Neuronal stem cell (in vitro differentiated cells): ENCODE data around the gene PHACTR4.
"Not testable (repeated sequence)": the region's sequence is repeated elsewhere in the genome, so short reads cannot be mapped to it uniquely, and the experiment has no call there.

Experiments used
- DNase-seq: peaks from one replicate; pipeline ENCODE4 v3.0.0-alpha.2; 2013; ENCODE audit warnings: low spot score
- H2AFZ ChIP-seq: one replicate; pipeline ENCODE4 v1.6.1; 2013; ENCODE audit warnings: mild to moderate bottlenecking, low read length, inconsistent platforms
- H2AK5ac ChIP-seq: 2 replicates; pipeline ENCODE4 v1.6.1; 2013; ENCODE audit warnings: low read depth, mild to moderate bottlenecking, inconsistent platforms, low read length, moderate library complexity, mixed read lengths
- H2BK120ac ChIP-seq: 2 replicates; pipeline ENCODE4 v1.6.1; 2013; ENCODE audit warnings: low read depth, mild to moderate bottlenecking, inconsistent platforms, low read length, moderate library complexity, mixed read lengths
- H2BK12ac ChIP-seq: one replicate; pipeline ENCODE4 v1.6.1; 2013; ENCODE audit warnings: low read length, inconsistent platforms
- H2BK15ac ChIP-seq: 2 replicates; pipeline ENCODE4 v1.6.1; 2013; ENCODE audit warnings: mild to moderate bottlenecking, low read length, inconsistent platforms, mixed read lengths
- H2BK5ac ChIP-seq: one replicate; pipeline ENCODE4 v1.6.1; 2013; ENCODE audit warnings: inconsistent platforms, mild to moderate bottlenecking, low read length, moderate library complexity
- H3K14ac ChIP-seq: one replicate; pipeline ENCODE4 v1.6.1; 2013; ENCODE audit warnings: low read length, inconsistent platforms
- H3K18ac ChIP-seq: 2 replicates; pipeline ENCODE4 v1.6.1; 2013; ENCODE audit warnings: low read length, inconsistent platforms
- H3K23ac ChIP-seq: 2 replicates; pipeline ENCODE4 v1.6.1; 2013; ENCODE audit warnings: low read depth, mild to moderate bottlenecking, mixed read lengths, low read length, inconsistent platforms; ENCODE audit not compliant: poor library complexity
- H3K27ac ChIP-seq: replicated peaks from 3 replicates; pipeline ENCODE4 v1.5.1; 2013; ENCODE audit warnings: low read length, inconsistent platforms
- H3K27me3 ChIP-seq, 3 experiments: 2 replicates each; pipeline ENCODE4 v1.6.1; 2013; ENCODE audit warnings: low read length in 3 of 3, mild to moderate bottlenecking in 2 of 3, inconsistent platforms in 1 of 3, low read depth in 1 of 3, mixed read lengths in 1 of 3, moderate library complexity in 1 of 3; ENCODE audit not compliant: control insufficient read depth in 3 of 3, insufficient read depth in 3 of 3
- H3K36me3 ChIP-seq, 2 donors: replicated peaks in 1 of 2; 2 replicates each; pipeline ENCODE4 v1.6.1; 2013; ENCODE audit warnings: low read length in 2 of 2; ENCODE audit not compliant: control insufficient read depth in 2 of 2, insufficient read depth in 2 of 2
- H3K4ac ChIP-seq: 2 replicates; pipeline ENCODE4 v1.6.1; 2013; ENCODE audit warnings: inconsistent platforms, mild to moderate bottlenecking, low read length, moderate library complexity
- H3K4me1 ChIP-seq, 2 donors: 1 replicate in 1 of 2; 2 replicates in 1 of 2; pipeline ENCODE4 v1.6.1; 2013; ENCODE audit warnings: low read length in 2 of 2, low read depth in 1 of 2; ENCODE audit not compliant: control insufficient read depth in 2 of 2, insufficient read depth in 1 of 2
- H3K4me2 ChIP-seq: one replicate; pipeline ENCODE4 v1.6.1; 2013; ENCODE audit warnings: mild to moderate bottlenecking, low read length, inconsistent platforms; ENCODE audit not compliant: insufficient read depth, poor library complexity, severe bottlenecking
- H3K4me3 ChIP-seq, 2 donors: 2 replicates each; pipeline ENCODE4 v1.5.1; 2013; ENCODE audit warnings: low read length in 2 of 2, mild to moderate bottlenecking in 2 of 2, inconsistent platforms in 1 of 2, moderate library complexity in 1 of 2
- H3K79me1 ChIP-seq: one replicate; pipeline ENCODE4 v1.6.1; 2013; ENCODE audit warnings: low read depth, mild to moderate bottlenecking, inconsistent platforms, low read length, moderate library complexity
- H3K9ac ChIP-seq: one replicate; pipeline ENCODE4 v1.6.1; 2013; ENCODE audit warnings: mild to moderate bottlenecking, low read depth, low read length, inconsistent platforms; ENCODE audit not compliant: poor library complexity
- H3K9me3 ChIP-seq, 2 donors: replicated peaks in 1 of 2; 2 replicates each; pipeline versions ENCODE3 to v1.6.1; 2013; ENCODE audit warnings: low read length in 2 of 2, mild to moderate bottlenecking in 2 of 2, inconsistent platforms in 1 of 2, low read depth in 1 of 2, mixed read lengths in 1 of 2, moderate library complexity in 1 of 2; ENCODE audit not compliant: control insufficient read depth in 2 of 2, insufficient read depth in 1 of 2
- H4K8ac ChIP-seq: one replicate; pipeline ENCODE4 v1.6.1; 2013; ENCODE audit warnings: low read depth, mild to moderate bottlenecking, inconsistent platforms, low read length, moderate library complexity
- H4K91ac ChIP-seq: one replicate; pipeline ENCODE4 v1.6.1; 2013; ENCODE audit warnings: low read length, low read depth, mild to moderate bottlenecking, inconsistent platforms; ENCODE audit not compliant: poor library complexity
- WGBS, 2 donors: extraction: QIAGEN DNeasy Blood & Tissue Kit; methylation state at CpG; one replicate each; pipeline ENCODE4 v1.1.7; 2013; ENCODE audit warnings: missing lambda C conversion rate in 2 of 2, mixed read lengths in 1 of 2; ENCODE audit not compliant: insufficient read length in 2 of 2, insufficient replicate concordance in 1 of 2; ENCODE audit errors: extremely low coverage in 2 of 2; 5-methylcytosine and 5-hydroxymethylcytosine counted together

The PHACTR4 gene

GRCh38 chr1:28343405-28343804 is 26.1 kb upstream of the PHACTR4 start:
- Histone ChIP-seq H2BK15ac (no peak overlapping the region), H3K18ac (no peak overlapping the region), H3K4me2 (no peak overlapping the region), H3K4ac (no peak overlapping the region), H3K27me3 (no peaks in the 10 kb centered on the region), H3K4me3 (no peak overlapping the region), H3K36me3 (no peaks in the 10 kb centered on the region), H2BK5ac (no peak overlapping the region), H2BK12ac (no peak overlapping the region), H2BK120ac (no peak overlapping the region), H3K27ac (no peak overlapping the region), H3K9me3 (no peaks in the 10 kb centered on the region), H3K23ac (no peak overlapping the region), H3K14ac (no peak overlapping the region), H3K79me1 (no peaks in the 10 kb centered on the region), H2AK5ac (no peak overlapping the region), H3K9ac (no peak overlapping the region), H3K4me1 (no peaks in the 10 kb centered on the region), H2AFZ (no peak overlapping the region), H4K8ac (no peak overlapping the region), H4K91ac (no peak overlapping the region)
- DNase-seq = no peak
- no CpG with 5 or more reads among the region's 2 CpGs for WGBS, 2 donors

GRCh38 chr1:28353248-28353810 is 16.2 kb upstream of the PHACTR4 start:
- not testable (repeated sequence) for H3K9ac ChIP-seq, H3K4ac ChIP-seq, H2BK12ac ChIP-seq, H3K4me2 ChIP-seq, H2BK5ac ChIP-seq, H3K23ac ChIP-seq, H3K14ac ChIP-seq, H3K36me3 ChIP-seq, H2BK15ac ChIP-seq, H4K91ac ChIP-seq, H3K9me3 ChIP-seq, H2AFZ ChIP-seq, H3K4me3 ChIP-seq, H3K18ac ChIP-seq, H4K8ac ChIP-seq, H2AK5ac ChIP-seq, H3K27ac ChIP-seq, DNase-seq, H3K27me3 ChIP-seq, H3K4me1 ChIP-seq, H2BK120ac ChIP-seq, H3K79me1 ChIP-seq
- WGBS, 2 donors = no CpG with 5 or more reads among the region's 8 CpGs

- no peaks in the 10 kb centered on the region for H3K36me3 ChIP-seq
- H3K4ac ChIP-seq = no peak overlapping the region
- H3K4me1 ChIP-seq = no peaks in the 10 kb centered on the region
- H3K9ac ChIP-seq = no peak overlapping the region
- H3K79me1 ChIP-seq = no peaks in the 10 kb centered on the region
- H3K4me2 ChIP-seq = no peak overlapping the region
- H2AK5ac ChIP-seq = no peak overlapping the region
- H2AFZ ChIP-seq = peak overlapping the region; percentile 64
- H3K9me3 ChIP-seq = no peaks in the 10 kb centered on the region
- H4K8ac ChIP-seq = no peak overlapping the region
- H2BK120ac ChIP-seq = no peak overlapping the region
- no peak overlapping the region for H3K4me3 ChIP-seq
- H3K23ac ChIP-seq = no peak overlapping the region
- no CpG with 5 or more reads among the region's 3 CpGs for WGBS, 2 donors
- H2BK12ac ChIP-seq = no peak overlapping the region
- H3K27me3 ChIP-seq = no peaks in the 10 kb centered on the region
- no peak overlapping the region for H2BK5ac ChIP-seq
- H3K14ac ChIP-seq = no peak overlapping the region
- no peak overlapping the region for H3K27ac ChIP-seq
- H3K18ac ChIP-seq = no peak overlapping the region
- H2BK15ac ChIP-seq = no peak overlapping the region
- H4K91ac ChIP-seq = no peak overlapping the region
- DNase-seq = no peak
Observed at GRCh38 chr1:28354121-28354520, 15.4 kb upstream of the PHACTR4 start.

- Histone ChIP-seq H3K79me1 (no peaks in the 10 kb centered on the region), H2BK120ac (no peak overlapping the region), H3K27ac (no peak overlapping the region), H3K18ac (no peak overlapping the region), H3K9ac (no peak overlapping the region), H3K23ac (no peak overlapping the region), H4K8ac (no peak overlapping the region), H3K4me2 (no peak overlapping the region), H2AK5ac (no peak overlapping the region), H2BK15ac (no peak overlapping the region), H2BK12ac (no peak overlapping the region), H2AFZ (no peak overlapping the region), H3K9me3 (no peaks in the 10 kb centered on the region), H3K36me3 (no peaks in the 10 kb centered on the region), H4K91ac (no peak overlapping the region), H3K4me1 (no peaks in the 10 kb centered on the region), H3K4ac (no peak overlapping the region), H3K4me3 (no peak overlapping the region), H2BK5ac (no peak overlapping the region), H3K27me3 (no peaks in the 10 kb centered on the region), H3K14ac (no peak overlapping the region)
- no peak for DNase-seq
- WGBS, 2 donors = no CpG with 5 or more reads among the region's 3 CpGs
Observed at GRCh38 chr1:28358716-28359115, 10.8 kb upstream of the PHACTR4 start.
